Ishikawa (cell line): ENCODE measurements around the gene TTC34.

Source experiments
- CEBPB ChIP-seq: IDR thresholded peaks from 2 replicates; pipeline ENCODE4 v1.6.1; 2012
- CREB1 ChIP-seq: IDR thresholded peaks from 2 replicates; pipeline ENCODE4 v1.6.1; 2012; ENCODE audit warnings: low read depth
- EP300 ChIP-seq: IDR thresholded peaks from 2 replicates; pipeline ENCODE4 v1.6.1; 2012; ENCODE audit warnings: borderline replicate concordance
- FOXM1 ChIP-seq: IDR thresholded peaks from 2 replicates; pipeline ENCODE4 v1.6.1; 2012; ENCODE audit warnings: low read depth, borderline replicate concordance
- RAD21 ChIP-seq: IDR thresholded peaks from 2 replicates; pipeline ENCODE4 v1.6.1; 2012; ENCODE audit warnings: low read depth
- TCF12 ChIP-seq: IDR thresholded peaks from 2 replicates; pipeline ENCODE4 v1.6.1; 2012; ENCODE audit warnings: low read depth
- YY1 ChIP-seq: IDR thresholded peaks from 2 replicates; pipeline ENCODE4 v1.6.1; 2012; ENCODE audit warnings: low read depth
- TF ChIP-seq, protein P1 (sequence below): IDR thresholded peaks from 2 replicates; pipeline ENCODE4 v1.6.1; 2012; ENCODE audit warnings: low read depth, mild to moderate bottlenecking
- TF ChIP-seq, protein P2 (sequence below): IDR thresholded peaks from 2 replicates; pipeline ENCODE4 v1.6.1; 2012
- TF ChIP-seq, protein P3 (sequence below): IDR thresholded peaks from 2 replicates; pipeline ENCODE4 v1.6.1; 2012

DNA sequence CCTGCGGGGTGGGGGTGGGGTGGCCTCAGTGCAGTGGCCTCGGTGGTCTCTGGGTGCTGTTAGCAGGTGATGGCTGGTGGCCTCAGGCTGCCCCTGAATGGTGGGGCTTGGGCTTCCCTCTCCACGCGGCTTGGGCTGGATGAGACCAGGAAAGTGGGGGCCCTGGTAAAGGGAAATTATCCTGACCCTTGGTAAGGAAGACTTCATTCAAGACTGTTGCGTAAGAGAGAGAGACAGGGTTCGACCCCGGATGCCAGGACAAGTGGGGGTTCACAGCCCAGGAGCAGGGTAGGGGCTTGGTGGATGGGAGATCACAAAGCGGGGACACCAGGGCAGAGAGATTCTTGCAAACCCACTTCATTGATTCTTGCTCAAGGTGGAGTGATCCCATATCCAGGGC, 5.5 kb upstream of the TTC34 start:
- TF ChIP-seq, protein P1, sequence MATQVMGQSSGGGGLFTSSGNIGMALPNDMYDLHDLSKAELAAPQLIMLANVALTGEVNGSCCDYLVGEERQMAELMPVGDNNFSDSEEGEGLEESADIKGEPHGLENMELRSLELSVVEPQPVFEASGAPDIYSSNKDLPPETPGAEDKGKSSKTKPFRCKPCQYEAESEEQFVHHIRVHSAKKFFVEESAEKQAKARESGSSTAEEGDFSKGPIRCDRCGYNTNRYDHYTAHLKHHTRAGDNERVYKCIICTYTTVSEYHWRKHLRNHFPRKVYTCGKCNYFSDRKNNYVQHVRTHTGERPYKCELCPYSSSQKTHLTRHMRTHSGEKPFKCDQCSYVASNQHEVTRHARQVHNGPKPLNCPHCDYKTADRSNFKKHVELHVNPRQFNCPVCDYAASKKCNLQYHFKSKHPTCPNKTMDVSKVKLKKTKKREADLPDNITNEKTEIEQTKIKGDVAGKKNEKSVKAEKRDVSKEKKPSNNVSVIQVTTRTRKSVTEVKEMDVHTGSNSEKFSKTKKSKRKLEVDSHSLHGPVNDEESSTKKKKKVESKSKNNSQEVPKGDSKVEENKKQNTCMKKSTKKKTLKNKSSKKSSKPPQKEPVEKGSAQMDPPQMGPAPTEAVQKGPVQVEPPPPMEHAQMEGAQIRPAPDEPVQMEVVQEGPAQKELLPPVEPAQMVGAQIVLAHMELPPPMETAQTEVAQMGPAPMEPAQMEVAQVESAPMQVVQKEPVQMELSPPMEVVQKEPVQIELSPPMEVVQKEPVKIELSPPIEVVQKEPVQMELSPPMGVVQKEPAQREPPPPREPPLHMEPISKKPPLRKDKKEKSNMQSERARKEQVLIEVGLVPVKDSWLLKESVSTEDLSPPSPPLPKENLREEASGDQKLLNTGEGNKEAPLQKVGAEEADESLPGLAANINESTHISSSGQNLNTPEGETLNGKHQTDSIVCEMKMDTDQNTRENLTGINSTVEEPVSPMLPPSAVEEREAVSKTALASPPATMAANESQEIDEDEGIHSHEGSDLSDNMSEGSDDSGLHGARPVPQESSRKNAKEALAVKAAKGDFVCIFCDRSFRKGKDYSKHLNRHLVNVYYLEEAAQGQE, result no peak
- TF ChIP-seq RAD21, result no peak
- no peak for TF ChIP-seq CEBPB
- no peak for TF ChIP-seq TCF12
- no peak for TF ChIP-seq EP300
- TF ChIP-seq CREB1, result no peak
- TF ChIP-seq, protein P2, sequence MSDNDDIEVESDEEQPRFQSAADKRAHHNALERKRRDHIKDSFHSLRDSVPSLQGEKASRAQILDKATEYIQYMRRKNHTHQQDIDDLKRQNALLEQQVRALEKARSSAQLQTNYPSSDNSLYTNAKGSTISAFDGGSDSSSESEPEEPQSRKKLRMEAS, result no peak
- no peak for TF ChIP-seq FOXM1
- TF ChIP-seq YY1, result no peak
- TF ChIP-seq, protein P3, sequence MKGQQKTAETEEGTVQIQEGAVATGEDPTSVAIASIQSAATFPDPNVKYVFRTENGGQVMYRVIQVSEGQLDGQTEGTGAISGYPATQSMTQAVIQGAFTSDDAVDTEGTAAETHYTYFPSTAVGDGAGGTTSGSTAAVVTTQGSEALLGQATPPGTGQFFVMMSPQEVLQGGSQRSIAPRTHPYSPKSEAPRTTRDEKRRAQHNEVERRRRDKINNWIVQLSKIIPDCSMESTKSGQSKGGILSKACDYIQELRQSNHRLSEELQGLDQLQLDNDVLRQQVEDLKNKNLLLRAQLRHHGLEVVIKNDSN, result no peak
